ENCODE results near the gene CIPC.

Gene CIPC

DNA sequence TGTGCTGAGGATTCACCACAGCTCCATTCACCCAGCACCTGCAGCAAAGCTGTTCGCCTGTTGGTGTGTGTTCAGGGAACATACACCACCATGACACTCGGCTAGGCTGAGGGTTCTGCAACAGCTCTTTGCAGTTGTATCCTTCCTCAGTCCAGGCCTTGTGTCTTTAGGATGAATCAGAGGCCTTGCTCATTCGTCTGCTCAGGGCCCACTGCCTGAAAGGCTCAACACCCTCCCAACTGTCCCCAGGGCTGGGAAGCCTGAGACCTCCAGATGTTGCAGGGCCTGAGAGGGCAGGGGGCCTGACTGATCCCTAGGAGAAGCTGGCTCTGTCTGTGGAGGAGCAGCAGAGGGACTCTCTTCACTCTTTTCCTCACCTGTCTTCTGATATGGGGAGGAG, 32.3 kb downstream of the CIPC start:
- no peak for DNase-seq

DNA sequence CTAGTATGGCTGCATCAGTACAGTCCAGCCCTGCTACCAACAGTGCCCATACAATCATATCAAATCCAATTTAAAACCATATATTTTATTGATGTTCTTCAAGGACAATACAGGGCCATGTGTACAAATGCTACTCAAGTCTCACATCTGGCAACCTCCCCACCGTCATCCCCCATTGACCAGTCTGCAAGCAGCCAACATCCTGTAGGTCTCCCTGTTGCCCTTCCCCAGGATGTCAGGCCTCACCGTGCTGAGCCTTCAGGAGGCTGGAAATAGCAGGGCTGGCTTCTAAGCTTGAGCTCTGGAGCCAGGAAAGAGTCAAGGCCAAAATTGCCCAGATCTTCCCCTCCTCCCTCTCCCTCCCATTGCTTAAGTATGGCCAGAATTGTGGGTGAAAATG, 33.1 kb downstream of the CIPC start:
- DNase-seq, result no peak

DNA sequence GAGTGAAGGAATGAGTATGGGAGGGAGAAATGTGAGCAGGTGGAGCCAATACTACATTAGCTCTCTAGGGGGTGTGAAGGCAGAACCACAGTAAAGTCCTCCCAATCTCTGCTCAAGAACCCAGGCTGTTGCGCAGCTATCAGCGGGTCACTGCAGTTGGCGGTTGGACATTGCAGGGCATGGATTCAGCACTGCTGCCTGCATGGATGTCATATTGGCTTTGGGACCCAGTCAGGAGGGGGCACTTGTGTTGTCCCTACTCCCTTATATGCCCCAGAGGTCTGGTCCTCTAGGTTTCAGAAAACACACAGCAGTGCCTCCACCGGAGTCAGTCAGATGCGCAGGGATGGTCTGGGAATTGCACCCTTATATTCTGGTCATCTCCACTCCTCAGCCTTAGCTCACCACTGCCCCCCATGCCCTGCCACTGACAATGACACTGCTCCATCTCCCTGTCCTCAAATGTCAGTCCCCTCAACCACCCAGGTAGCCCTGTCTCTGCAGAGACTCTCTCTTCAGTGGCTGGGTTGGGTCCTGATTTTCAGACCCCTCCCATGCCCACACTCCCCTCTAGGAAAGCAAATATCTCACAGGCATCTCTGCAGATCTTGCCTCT, 33.9 kb downstream of the CIPC start:
- DNase-seq, result no peak

DNA sequence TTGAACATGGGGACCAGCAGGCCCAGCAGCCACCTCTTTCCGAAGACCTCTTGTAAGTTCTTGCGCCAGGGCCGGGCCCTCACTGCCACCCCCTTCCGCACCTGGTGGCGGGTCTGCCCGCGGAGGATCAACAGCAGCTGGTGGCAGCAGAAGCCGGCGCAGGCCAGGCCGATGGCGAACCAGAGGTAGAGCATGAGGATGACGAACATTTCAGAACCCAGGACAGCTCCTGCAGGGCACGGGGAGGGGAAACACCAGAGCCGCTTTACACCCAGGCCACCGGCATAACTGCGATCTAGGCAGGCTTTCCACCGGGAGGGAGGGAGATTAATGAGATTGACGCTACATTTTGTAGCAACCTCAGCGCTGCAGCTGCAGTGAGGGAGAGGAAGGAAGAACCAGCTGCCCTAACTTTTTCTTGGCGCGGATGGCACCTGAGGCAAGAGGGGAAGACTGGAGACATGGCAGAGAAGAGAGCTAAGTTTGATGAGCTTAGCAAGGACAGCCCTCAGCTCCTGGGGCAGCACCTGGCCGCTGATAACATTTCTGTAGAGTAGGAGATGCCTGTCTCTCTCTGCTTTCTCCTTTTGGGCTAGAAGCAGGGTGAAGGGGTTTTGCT, 35.8 kb downstream of the CIPC start:
- peak; percentile 62 to 69 for DNase-seq

DNA sequence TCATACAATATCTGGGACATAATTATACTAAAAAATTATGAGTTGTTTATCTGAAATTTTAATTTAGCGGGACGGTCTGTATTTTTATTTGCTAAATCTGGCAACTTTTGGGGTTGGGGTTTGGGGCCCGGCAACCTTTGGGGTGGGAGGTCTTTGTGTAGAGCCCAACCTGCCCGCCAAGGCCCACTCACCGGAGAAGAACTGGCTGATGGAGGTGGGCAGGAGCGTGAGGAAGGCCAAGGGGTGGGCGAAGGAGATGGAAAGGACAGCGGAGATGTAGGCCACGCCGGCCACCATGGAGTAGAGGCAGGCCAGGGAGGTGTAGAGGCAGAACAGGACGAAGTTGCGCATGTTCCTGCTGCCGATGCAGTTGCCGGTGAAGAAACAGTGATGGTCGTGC, 41.0 kb downstream of the CIPC start:
- DNase-seq, result no peak

DNA sequence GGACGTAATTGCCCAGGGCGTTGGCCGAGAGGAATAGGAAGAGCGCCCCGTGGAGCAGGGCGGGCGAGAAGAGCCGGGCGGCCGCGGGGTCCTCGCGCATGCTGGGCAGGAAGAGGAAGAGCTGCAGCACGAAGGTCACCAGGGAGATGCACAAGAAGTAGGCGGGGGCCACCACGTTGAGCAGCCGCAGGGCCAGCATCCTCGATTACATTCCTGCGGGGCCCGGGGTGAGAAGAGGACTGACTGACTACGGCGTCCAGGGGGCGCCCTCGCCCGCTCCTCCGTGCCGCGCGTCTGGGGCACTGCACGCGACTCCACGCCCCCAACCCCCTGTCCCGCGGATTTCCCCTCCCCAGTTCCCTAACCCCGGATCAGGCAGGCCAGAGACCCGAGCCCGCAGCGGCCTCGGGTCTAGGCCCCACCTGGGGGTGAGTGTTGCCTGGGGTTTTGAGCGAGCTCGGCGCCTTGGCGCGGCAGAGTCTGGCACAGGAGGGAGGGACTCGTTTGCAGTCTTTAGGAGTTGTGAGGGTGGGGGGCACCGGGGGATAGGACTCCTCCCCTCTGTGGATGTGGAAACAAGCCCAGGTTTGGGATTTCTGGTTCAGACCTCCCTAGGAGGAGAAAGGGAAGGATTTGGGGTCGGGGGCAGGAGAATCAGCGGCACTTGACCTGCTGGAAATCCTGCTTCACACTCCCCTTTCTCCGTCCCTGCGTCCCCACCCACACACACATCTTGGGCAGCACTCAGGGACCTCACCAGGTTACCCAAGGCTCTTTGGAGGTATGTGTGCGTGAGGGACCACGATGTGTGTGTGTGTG, 41.7 kb downstream of the CIPC start:
- peak; percentile 59 to 69 for DNase-seq

DNA sequence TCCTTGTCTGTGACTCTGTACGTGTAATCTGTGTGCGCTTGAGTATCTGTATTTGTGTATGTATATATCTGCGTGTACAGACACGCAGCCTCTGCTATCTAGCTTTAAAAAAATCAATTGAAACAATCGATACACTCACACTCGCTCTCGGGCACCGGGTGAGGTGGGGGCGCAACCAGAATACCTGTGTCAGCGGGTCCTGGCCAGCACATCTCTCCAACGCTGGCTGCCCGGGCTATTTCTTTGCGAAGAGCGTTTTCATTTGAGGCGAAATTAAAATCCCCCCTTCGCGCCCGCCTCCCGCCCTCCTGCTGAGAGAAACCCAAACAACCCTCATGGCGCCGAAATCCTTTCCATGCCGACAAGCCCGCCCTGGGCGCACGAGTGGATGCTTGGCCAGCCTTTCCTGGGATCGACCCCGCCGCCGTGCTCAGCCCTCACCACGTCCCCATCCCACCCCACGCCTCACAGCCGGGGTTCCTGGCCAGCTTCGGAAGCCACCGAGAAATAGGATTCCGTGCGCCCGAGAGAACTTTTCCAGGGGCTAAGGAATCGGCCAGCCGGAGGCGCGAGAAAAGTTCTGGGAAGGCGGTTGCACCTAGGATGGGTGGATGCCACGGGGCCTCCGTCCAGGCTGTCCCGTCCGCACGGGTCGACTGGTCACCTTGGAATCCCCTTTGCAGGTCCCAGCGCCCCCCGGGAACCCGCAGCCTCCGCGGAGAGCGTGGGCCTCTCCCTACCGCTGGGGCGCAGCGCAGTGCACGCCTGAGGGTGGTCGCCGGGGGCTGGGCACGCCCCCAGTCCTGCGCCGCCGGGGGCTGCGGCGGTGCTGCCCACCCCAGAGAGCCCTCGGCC, 42.5 kb downstream of the CIPC start:
- no peak for DNase-seq

DNA sequence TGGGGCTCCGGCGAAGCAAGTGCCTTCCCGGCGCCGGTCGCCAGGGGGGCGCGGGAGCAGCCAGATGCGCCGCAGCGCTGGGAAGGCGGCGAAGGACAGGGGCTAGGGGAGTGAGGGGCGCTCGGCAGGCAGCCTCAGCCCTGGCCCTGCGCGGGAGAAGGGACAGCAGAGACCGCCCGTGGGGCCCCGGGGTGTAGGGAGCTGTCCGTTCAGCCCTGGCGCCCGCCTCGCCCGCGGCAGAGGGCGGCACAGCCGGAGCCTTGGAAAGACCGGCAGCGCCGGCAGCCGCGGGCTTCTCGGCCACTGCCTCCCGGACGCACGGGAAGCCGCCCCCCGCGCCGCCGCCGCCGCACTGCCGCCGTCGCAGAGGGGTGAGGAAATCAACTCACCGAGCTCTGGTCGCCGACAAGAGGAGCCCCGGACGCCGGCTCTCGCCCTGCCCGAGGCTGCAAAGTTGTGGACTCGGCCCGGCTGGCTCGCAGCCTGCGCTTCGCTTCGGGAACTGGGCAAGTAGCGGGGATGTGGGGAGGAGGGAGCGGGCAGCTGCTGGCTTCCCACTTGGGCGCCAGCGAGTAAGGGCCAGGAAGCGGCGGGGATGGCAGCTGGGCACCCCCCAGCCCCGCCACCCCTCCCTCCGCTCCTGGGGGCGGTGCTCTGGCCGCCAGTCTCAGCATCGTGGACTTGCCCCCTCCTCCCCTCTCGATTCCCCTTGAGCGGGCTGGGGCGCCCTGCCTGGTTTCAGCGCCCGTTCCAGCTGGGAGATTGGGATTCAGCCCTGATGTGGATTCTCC, 43.4 kb downstream of the CIPC start, which contains the start of gene ZDHHC22:
ZDHHC22 (minus strand) TSS at position 578 of the 791 bp plus-strand sequence. CDS start 2,053 bp downstream, outside the sequence.
- no peak for DNase-seq

DNA sequence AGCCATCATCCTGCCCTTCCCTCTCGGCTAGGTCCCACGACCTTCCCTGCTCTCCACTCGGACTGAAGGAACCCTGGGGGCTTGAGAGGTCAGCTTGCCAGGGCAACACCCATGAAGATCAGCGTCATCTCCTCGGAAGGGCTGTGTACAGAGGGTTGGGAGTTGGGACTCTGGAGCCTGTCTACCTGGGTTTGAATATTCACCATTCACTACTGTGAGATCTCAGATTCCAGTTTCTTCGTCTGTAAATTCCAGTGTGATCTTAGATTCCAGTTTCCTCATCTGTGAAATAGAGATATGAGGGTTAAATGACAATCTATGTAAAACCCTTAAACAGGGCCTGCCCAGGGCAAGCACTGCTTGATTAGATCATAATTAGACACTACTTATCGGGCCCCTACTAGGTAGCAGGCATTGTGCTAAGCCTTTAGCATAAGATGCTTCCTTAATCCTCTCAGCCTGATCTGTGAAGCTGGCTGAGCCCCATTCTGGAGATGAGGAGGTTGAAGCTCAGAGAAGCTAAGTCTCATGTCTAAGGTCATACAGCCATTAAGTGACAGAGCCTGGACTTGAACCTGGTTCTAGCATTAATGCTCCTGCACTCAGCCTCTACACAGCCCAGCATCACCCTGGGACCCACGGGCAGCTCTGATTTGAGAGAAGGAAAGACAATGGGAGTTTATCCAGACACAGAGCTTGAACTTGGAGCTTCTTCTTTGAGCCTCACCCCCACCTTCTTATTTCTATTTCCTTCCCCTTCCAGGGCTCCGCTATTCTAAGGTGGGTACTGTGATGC, 44.1 kb downstream of the CIPC start:
- DNase-seq, result no peak

DNA sequence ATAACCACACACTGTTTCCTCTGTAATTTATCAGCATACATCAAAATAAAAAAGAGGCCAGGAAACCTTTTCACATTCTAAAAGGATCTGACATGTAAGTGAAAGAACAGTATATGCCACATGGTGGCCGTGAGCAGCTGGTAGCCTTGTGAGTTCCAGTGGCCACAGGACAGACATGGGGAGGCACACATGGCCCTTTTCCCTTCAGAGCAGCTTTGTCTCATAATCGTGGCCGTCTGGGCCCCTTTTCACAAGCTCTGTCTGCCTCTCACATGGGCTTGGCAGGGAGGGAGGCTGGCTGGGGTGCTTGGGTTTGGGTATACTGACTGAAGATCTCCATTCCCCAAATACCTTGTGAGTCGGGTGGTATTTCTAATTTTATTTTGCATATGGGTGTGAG, 45.0 kb downstream of the CIPC start:
- DNase-seq, result no peak

DNA sequence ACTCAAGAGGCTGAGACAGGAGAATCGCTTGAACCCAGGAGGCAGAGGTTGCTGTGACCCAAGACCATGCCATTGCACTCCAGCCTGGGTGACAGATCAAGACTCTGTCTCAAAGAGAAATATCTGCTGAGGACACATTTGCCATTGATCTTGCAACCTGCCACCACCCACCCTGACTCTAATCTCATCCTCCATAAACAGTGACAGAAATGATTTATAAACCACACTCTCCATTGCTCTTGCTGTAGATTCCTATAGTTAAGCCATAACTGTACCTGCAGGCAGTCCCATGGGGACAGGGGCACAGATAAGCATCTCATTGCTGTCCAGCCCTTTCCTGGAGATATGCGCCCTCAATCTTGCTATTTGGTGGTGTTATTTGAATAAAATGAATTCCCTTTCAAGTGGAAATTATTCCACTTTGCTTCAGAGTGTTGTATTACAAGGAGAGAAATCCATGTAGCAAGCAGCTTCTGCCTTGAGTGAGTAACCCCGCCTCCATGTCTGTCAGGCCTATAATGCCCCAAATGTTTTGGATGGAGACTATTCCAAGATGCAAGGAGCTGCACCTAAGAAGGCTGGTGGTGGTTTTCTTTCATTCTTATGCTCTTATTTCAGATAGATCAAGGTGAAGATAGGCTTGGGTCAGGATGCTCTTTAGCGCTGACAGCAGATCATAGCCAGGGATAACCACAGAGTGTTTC, 46.5 kb downstream of the CIPC start:
- no peak for DNase-seq

DNA sequence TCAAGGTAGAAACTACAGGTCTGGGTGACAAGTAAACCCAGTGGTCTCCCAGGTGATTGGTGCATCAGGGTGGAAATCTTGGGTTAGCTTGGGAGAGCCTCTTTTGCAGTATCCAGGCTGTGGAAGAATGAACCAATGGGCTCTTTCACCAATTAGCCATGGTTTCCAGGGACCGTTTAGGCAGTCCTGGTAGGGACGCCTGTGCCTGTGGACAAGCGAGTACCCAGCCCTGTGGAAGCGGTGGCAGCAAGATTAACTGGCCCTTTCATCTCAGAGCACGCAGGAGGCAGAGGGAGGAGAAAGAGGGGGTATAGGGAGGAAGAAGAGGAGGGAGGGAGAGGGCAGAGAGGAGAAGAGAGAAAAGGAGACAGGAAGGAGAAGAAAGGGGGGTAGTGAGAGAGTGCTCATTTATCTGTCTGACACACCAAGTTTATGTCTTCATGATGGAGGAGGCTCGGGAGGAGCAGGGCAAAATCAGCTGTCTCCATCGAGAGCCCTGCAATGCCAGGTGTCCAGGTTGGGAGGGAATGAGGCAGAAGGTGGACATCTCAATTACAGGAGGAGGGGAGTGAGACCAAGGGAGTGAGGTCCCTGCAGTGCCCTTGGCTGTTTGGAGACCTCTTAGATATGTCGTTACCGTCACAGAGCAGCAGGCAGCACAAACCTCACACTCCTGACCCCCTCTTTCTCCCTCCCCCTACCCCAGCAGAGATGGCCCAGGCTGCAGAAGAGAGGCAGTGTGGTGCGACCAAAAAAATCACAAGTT, 48.1 kb downstream of the CIPC start:
- DNase-seq, result no peak

DNA sequence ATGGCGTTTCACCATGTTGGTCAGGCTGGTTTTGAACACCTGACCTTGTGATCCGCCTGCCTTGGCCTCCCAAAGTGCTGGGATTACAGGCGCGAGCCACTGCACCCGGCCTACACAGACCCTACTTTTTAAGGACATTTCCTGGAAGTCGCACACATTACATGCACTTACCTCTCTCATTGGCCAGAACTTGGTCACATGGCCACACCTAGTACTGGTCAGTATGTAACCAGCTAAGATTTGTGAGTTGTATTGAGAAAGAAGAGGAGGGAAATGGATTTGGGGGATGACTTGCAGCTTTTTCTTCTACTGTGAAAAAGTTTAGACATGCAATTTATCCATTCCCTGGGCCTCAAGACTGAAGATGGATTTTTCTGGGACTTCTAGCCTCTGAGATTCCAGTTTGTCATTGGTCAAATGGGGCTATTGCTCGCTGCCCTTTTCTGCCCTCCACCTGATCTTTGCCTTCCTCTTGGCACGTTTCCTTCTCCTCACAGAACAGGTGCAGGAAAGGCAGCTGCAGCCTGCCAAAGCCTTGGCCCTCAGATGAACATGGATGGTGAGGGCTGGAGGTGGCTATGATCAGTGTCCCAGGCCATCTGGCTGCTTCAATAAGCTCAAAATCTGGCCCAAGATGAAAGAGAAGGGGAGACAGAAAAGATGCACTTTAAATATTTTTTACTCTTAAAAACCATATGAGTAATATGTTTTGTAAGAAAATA, 50.6 kb downstream of the CIPC start:
- DNase-seq, result no peak

DNA sequence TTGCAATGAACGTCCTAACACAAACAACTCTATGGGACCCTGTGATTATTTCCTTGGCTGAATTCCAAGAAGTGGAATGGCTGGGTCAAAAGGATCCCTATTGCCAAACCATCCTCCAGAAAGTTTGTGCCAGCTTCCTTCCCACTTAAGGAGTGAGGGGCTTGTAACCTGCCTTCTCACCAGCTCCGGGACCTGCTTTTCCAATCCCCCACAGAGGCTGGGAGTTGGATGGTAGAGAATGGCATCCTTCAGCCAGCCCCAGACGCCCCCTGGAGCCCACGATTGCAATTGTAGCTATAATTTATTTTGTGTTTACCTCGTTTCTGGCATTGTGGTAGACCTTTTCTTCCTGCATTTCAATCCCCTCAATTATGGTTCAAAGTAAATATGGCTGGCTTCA, 53.2 kb downstream of the CIPC start:
- peak in 1 of 2 experiments; percentile 21 for DNase-seq

DNA sequence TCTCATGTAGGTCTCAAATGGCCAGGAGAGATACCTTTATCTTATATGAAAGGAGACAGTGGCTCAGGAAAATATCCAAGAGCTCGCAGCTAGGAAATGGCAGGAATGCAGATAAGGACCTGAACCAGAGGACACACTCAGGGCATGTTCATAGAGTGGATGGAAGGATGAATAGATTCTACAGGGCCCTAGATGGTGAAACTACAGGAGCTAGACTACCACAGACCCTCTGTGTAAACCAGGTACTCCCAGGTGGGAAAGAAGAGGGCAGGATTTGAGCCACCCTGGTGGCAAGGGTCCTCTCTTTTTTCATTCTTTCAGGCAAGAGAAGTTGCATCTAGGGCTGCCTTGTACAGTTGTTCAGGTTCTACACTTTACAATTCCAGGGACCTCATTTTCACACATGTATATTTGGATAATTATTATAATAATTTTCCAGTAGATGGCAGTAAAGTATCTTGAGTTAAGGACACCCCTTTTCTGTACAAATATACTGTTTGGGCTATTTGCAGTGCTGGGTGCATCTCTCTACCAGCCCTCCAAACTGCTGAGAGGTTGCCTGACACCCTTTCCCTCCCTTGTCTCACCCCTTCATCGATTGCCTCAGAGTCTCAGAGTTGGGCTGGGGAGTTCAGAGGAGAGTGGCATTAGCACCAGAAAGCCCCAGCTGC, 54.0 kb downstream of the CIPC start:
- DNase-seq, result no peak

DNA sequence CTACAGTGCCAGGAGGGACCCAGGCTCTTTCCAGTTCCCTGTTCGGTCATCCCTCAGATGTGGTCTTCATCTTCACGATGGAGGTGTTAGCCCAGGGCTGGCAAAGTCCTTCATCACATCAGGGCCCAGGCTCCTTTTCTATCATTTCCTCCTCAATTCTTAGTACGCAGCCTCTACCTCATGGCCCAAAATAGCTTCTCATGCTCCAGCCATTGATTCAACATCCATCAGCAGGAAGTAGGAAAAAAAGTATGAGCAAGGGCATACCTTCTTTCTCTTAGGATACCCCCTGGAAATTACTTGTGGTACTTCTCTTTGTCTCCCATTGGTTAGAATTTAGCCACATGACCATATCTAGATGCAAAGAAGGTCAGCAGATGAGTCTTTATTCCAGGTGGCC, 55.7 kb downstream of the CIPC start:
- no peak for DNase-seq

DNA sequence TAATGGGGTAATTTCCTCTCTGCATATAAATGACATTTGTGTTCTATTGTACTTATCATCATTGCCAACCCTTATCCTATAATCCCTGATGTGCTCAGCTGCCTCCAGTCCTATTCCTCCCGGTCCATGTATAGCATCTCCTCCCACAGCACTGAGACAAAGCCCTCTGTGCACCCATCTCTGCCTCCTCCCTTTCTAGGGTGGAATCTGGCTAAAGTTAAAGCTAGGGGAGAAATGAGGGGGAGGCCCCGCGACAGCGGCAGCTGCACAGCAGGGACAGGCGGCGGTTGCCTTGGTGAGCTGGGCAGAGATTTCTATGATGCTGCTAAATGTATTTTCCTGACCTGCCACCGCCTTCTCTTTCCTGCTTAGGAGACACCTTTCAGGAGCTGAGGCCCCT, 56.4 kb downstream of the CIPC start:
- DNase-seq, result no peak

DNA sequence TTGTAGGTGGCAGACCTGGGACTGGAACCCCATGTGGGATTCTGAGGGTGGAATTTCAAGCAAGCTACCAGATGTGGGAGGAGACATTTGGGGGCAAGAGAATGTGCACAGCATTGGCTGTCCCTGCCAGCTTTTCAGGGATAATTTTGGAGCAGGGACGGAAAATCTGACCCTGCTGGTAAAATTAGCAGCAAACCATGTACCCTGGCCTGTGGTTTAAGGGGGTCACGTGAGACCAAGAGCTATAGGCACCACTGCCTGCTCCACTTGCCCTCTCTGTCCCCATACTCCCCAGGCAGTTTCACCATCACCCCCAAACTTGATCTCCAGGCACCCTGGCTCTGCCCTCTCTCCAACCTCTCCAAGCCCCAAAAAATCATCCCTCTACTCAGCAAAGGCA, 57.0 kb downstream of the CIPC start:
- DNase-seq, result no peak

DNA sequence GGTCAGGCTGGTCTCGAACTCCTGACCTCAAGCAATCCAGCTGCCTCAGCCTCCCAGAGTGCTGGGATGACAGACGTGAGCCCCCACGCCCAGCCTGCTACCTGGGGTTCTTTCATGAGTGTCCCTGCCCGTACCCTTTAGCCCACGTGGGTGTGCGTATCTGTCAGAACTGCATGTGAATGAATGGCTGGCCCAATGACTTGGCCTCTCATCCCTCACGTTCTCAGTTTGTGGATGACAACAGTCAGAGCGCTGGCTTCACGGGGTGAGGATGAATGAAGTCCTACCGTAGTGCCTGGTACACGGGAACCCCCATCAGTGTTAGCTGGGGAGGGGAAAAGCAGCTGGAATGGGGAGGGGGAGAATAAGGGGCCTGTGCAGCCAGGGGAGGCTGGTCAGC, 59.7 kb downstream of the CIPC start:
- DNase-seq, result no peak
